G401 (cell line): ENCODE measurements around the gene OXCT1. TPM values are rescaled to one million over a fixed set of nuclear protein-coding genes. Genes with fewer than 3 reads are reported as not detected.
"Not testable (repeated sequence)": the region's sequence is repeated elsewhere in the genome, so short reads cannot be mapped to it uniquely, and the experiment has no call there.

Experiments used
- DNase-seq: peaks from one replicate; pipeline ENCODE4 v3.0.0-alpha.2; 2015; ENCODE audit warnings: low spot score
- in situ Hi-C: cut with HindIII; loops from 2 replicates; pipeline ENCODE4 v1.10.0; 2016; ENCODE audit warnings: low sequenced_read_pairs, mixed read lengths
- total RNA-seq: library from RNA; depleted of rRNA; stranded (reverse); fragments of >200 nt; shearing (Covaris generic); gene quantifications from 2 replicates; pipeline ENCODE4 v1.2.3, GENCODE V29; 2014

Gene OXCT1
- total RNA-seq, 1 experiment from 2014 or later: 4.0 TPM

DNA sequence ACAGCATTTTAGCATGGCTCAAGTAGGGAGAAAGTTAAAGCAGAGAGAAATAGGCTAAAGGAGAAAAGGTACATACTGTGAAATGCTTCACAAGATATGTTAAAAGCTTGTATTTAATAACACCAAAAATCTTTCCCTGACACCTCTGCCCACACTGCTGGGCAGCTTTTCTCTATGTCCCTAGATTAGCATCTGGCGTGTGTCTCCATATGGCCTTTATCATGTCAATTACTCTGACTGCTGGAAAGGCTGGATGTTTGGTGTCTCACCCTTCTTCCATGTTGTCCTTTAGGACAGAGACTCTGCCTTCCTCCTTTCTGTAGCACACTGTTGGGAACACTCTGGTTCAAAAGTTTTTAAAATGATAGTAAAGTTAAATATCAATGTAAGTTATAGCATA is 122.5 kb downstream of the OXCT1 start:
- no peak for DNase-seq
- in situ Hi-C loops: no loop called here

DNA sequence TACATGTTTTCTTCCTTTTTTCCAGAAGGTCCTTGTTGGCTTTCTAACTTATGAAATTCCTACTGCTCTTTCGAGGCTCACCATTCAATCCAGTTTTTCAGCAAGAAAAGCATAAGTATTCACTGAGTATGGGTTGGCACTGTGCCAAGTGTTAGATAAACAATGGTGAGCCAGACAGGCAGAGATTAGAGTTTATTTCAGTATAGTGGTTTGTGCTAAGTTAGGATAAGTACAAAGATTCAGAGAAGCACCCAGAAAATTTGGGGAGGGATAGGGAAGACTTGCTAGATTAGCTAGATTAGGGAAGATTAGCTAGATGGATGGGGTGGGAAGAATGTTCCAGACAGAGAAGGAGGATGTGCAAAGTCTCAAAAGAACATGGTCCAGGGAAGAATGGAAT is 122.9 kb downstream of the OXCT1 start:
- no peak for DNase-seq
- in situ Hi-C loops: no loop called here

DNA sequence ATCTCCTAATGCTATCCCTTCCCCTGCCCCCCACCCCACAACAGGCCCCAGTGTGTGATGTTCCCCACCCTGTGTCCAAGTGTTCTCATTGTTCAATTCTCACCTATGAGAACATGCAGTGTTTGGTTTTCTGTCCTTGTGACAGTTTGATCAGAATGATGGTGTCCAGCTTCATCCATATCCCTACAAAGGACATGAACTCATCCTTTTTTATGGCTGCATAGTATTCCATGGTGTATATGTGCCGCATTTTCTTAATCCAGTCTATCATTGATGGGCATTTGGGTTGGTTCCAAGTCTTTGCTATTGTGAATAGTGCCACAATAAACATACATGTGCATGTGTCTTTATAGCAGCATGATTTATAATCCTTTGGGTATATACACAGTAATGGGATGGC is 127.6 kb downstream of the OXCT1 start:
- in situ Hi-C loops, DNase-seq: not testable (repeated sequence)

DNA sequence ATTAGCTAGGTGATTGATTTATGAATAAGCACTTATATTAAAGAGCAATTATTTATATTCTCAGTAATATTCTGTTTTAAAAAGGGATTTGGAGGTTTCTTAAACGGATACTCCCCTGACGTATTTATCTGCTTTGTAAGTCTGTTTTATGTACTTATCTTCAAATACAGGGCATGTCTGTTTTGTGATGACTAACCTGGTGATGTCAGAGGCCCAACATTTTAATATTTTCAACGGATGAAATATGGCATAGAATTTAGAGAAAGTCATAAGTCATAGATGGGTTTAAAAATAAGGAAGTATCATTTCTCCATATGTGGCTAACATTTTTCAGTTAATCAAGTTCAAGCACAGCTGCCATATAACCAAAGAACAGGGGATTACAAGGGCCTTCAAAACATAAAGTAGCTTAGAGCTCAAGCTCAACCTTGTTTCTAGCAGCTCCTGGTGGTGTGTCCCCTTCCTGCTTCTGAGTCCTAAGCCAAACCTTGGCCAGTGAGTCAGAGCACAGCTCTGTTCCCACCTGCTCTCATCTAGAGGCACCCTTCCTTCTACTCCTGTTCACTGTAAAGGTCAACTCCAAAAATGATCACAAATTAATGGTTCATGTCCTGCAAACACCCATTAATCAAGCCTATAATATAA is 131.4 kb downstream of the OXCT1 start:
- in situ Hi-C loops: no loop called here

DNA sequence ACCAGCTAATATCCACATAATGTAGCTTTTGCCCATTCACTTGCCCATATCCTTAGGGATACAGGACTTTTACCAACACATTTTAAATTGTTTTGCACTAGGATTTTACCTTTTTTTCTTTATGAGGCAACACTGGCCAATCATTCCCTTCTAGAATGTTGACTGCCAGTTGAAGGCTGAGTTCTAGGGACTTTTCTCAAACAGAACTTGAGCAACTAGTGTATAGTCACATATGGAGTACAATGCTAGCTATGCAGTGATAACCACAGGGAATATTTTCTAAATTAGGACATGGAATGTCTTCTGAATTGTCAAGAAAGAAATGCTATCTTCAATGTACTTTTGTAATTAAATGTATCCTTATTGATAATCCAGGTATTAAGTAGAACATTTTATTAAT is 133.6 kb downstream of the OXCT1 start:
- no peak for DNase-seq
- in situ Hi-C loops: no loop called here

More for the DNA sequence above, 131.4 kb downstream of the OXCT1 start:
- DNase-seq: no peak

DNA sequence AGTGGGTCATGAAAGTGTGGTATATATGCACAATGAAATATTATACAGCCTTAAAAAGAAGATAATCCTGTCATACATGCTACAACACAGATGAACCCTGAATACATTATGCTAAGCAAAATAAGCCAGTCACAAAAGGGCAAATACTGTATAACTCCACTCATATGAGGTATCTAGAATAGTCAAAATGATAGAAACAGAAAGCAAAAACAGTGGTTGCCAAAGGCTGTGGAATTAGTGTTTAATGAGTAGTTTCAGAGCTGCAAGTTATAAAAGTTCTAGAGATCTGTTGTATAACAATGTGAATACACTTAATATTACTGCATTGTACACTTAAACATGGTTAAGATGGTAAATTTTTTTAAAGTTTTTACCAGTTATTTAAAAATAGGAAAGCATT is 135.0 kb downstream of the OXCT1 start:
- in situ Hi-C loops: no loop called here
- DNase-seq: no peak

DNA sequence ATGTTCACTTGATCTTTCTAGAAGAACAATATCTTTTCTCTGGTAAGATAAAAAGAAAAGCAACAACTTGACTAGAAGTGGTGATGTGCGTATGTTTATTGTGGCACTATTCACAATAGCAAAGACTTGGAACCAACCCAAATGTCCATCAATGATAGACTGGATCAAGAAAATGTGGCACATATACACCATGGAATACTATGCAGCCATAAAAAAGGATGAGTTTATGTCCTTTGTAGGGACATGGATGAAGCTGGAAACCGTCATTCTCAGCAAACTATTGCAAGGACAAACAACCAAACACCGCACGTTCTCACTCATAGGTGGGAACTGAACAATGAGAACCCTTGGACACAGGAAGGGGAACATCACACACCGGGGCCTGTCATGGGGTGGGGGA is 140.8 kb downstream of the OXCT1 start:
- DNase-seq, in situ Hi-C loops: not testable (repeated sequence)

DNA sequence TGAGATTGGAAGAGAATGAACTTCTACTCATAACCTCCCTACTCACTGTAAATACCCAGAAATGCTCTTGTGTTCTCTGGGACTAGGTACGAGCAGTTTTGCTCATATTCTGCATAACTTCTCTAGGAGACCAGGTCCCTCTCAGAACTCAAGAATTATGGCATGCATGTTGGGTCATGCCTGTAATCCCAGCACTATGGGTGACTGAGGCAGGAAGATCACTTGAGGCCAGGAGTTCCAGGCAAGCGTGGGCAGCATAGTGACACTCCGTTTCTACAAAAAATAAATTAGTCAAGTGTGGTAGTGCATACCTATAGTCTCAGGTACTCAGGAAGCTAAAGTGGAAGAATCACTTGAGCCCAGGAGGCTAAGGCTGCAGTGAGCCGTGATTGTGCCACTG is 141.9 kb downstream of the OXCT1 start:
- in situ Hi-C loops: no loop called here
- no peak for DNase-seq

DNA sequence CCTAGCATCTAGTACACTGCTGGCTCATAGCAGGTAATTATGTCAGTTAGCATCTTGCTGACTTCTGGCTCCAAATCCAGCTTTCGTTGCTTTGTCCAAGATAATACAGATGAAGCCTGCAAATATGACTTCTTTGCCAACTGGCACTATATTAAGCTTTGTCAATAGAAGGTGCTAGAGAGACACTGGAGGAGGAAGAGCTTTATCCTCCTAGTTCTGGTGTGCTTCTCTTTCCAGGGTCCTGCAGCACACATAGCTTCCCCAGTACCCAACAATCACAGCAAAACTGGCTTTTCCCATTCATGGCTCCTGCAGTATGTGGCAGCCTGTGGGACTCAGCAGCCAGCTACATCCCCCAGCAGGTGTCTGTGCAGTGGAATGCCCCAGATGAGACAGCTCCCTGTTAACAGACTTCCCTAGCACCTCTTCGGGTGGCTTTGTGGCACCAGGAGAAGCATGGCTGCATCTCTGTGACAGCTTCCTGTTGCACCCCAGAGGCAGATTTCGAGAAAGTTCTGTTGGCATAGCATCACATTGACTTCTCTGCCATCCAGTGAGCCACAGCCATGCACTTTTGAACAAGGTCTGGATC is 147.8 kb downstream of the OXCT1 start:
- in situ Hi-C loops: no loop called here

DNA sequence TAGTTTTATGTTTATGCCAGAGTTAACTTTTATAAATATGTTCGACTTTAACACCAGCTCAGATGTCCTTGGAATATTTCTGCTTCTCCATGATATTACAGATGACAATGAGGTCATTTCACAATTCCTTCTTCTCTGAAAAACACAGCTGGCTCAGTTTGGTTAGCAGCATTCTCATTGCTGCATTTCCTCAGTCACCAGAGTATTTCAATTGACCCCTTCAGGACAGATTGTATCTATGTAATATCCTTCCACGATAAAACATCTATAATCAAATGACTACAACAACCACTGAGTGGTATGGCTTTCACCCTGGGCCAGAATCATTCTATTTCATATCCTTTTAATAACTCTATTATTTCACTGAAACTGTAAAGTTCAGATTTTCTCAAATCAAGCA is 148.7 kb downstream of the OXCT1 start:
- DNase-seq: no peak
- in situ Hi-C loops: no loop called here

More for the DNA sequence above, 147.8 kb downstream of the OXCT1 start:
- DNase-seq: no peak

DNA sequence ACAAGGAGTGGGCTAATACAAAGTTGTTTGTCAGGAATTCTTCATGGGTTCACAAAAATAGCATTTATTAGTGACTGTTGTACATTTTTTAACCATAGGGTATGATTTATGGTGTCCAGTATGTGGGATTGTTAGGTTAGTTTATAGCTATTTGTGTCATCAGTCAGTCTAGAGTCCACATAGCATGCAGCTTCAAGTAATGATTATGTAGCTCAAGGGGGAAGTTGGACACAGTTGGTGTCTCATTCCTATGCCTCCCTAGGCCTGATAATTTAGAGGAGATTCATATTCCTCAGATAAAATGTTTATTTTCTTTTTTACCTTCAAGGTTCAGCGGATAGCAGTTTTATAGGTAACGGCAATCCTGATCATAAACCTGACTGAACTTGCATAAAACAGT is 153.8 kb downstream of the OXCT1 start:
- in situ Hi-C loops: no loop called here
- no peak for DNase-seq

DNA sequence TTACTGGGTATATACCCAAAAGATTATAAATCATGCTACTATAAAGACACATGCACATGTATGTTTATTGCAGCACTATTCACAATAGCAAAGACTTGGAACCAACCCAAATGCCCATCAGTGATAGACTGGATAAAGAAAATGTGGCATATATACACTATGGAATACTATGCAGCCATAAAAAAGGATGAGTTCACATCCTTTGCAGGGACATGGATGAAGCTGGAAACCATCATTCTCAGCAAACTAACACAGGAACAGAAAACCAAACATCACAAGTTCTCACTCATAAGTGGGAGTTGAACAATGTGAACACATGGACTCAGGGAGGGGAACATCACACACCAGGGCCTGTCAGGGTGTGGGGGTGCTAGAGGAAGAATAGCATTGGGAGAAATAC is 155.8 kb downstream of the OXCT1 start:
- DNase-seq, in situ Hi-C loops: not testable (repeated sequence)

DNA sequence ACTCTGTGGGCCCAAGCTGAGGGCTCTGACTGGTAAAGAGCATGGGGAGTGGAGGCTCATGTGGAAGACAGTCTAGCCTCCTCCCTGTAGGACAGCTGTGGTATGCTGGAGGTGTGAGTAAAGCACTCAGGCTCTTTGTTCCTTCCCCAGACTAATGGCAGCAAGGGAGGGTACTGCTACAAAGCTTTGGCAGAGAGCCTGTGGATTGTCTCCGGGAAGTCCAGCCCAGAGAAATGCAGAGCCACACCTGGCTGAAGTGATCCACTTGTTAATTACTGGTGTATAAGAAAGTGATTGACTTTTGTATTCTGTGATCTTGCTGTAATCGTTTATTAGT is 161.7 kb downstream of the OXCT1 start:
- in situ Hi-C loops: no loop called here
- DNase-seq: no peak

DNA sequence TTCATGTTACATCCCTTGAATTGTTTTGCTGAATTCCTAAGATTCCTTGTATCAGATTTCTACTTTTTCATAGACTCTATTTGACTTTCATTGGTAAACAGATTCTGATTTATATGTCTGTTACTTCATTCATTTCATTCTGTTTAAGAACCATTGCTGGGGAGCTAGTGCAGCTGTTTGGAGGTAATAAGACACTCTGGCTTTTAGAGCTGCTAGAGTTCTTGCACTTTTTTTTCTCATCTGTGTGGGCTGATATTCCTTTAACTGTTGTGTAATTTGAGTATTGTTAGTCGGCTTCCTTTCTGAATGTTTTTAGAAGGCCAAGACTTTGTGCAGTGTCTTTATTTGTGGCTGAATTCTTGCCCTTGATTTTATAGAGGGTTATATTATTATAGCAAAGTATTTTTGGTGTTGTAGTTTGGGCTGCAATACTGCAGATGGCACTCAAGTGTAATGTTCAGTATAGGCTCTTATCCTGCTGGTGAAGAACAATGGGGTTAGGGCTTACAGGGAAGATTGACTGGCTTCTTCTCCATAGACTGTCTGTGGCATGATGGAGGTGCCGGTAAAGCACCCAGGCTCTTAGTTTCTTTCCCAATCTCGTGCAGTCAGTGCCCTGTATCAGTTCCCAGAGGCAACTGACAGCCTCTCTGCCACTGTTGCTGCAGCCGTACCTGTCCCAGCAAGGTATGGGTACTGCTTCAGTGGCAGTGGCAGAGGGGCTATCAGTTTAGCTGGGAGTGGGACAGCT is 162.2 kb downstream of the OXCT1 start:
- in situ Hi-C loops: no loop called here
- DNase-seq: no peak

DNA sequence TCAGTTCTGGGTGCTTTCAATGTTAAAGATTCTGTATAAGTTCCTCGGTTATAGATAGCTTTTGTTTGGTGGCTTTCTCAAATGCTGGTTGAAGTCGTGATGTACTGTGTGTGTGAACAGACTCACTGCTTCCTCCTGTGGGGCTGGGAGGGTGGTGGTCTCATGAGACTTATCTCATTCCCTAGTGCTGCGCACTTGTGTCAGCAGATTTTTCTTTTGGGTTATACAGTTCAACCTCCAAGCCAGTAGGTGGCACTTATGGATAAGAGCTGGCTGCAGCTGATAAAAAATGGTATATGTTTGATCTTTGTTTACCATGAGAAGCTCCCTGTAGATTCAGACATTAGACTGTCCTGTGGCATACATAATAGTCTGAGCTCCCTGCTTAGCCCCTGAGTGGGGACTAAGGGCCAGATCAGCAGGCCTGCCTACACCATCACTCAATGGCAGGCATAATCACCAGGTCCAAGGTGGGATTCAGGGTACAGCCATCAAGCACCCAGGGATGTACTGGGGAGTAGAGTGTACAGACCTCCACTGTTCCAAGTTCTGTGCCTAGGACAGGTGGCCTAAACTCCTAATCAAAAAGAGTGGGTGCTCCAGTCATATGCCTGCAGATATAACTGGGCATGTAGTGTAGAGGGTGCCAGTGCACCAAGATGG is 174.2 kb downstream of the OXCT1 start:
- no peak for DNase-seq
- in situ Hi-C loops: no loop called here

DNA sequence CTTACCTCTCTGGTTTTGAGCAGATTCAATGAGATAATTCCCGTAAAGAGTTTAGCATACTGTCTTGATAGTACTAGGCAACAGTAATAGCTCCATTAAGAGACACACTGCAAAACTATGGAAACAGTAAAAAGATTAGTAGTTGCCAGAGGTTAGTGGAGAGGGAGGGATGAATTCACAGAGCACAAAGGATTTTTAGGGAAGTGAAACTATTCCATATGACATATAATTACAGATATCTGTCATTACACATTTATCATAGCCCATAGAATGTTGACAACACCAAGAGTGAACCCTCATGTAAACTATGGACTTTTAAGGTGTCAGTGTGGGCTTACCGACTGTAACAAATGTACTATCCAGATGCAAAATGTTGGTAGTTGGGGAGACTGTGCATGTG is 183.5 kb downstream of the OXCT1 start:
- in situ Hi-C loops: no loop called here
- DNase-seq: no peak

DNA sequence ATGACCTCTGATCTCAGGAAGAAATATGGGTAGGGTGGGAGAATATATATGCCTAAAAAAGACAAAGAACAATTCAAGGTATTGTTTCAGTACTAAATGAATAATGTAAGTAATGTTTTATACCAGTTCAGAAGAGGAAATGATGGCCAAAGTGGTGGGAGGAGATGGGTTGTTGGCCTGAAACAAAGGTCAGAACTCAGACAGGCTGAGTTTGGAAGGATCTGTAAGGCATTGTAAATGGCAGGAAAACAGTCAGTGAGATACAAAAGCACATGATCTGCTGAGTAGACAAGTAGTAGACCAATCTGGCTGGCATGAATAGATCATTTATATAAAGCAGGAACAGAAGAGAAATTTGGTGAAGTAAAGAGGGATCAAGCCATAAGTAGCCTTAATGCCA is 184.0 kb downstream of the OXCT1 start:
- DNase-seq: no peak
- in situ Hi-C loops: no loop called here

DNA sequence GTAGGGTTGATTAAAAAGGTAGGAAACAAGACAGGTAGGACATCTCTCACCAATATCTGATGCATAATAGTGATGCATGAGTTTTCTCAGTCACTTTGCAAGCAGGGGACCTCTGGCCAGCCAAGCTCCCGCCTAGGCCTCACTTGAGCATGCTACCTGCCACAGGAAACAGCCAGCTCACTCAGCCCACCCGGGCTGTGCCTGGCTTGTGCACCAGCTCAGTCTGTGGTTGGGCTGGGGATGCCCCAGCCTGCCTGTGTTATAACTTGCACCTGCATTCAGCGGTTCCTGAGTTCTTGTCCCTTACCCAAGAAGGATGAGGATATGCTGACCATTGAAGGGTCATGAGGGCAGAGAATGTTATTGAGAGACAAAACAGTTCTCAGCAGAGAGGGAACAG is 187.0 kb downstream of the OXCT1 start:
- DNase-seq: no peak
- in situ Hi-C loops: no loop called here

DNA sequence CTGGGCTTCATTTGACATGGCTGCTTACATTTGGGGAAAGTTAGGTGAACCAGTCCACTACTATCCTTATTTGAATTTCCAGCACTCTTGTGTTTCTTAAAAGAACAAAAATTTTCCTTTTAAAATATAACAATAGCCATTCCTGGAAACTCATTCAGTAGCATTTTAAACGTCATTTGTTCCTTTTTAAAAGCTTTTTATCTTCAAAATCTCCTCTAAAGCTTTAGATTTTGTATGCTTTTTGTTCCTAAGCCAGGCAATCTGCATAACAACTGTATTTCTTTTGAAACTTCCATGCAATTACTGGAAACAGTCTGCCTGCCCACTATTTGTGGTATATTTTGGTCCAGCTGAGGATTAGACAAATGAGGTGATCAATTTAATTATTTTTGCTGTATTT is 187.6 kb downstream of the OXCT1 start:
- in situ Hi-C loops: no loop called here

DNA sequence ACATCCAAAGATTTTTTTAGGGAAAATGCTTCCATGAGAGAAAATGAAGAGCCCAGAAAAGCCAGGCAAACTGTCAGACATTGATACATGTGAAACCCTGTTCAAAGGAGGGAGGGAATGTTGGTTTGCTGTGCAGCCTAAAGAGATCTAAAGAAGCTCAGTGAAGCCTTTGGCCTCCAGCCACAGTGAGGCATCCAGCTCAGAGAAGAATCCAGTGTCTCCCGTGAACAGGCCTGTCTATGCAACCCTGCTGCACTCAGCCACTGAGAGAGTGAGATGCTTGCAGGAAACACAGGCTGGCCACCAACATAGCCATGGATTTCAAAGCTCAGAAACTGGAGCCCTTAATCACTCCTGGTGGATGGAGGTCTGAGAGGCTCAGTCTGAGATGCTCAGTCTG is 188.4 kb downstream of the OXCT1 start:
- in situ Hi-C loops: no loop called here
- no peak for DNase-seq

More for the DNA sequence above, 187.6 kb downstream of the OXCT1 start:
- no peak for DNase-seq
